T-helper 22 cell (primary cell): ENCODE measurements around the gene CDRT15L2.
"Not testable (repeated sequence)": the region's sequence is repeated elsewhere in the genome, so short reads cannot be mapped to it uniquely, and the experiment has no call there.

Experiments
- DNase-seq: peaks from one replicate; pipeline ENCODE4 v3.0.0-alpha.2; 2020; ENCODE audit warnings: low read depth

The CDRT15L2 gene

GRCh38 chr17:20579424-20579823, at the start of gene CDRT15L2:
CDRT15L2 (plus strand) TSS chr17:20579724; CDS start chr17:20579744, 20 bp downstream.
- DNase-seq: not testable (repeated sequence)

GRCh38 chr17:20530104-20530503, 49.4 kb upstream of the CDRT15L2 start:
- DNase-seq: not testable (repeated sequence)

- not testable (repeated sequence) for DNase-seq
Measured at GRCh38 chr17:20532544-20533090, 46.9 kb upstream of the CDRT15L2 start.

DNA sequence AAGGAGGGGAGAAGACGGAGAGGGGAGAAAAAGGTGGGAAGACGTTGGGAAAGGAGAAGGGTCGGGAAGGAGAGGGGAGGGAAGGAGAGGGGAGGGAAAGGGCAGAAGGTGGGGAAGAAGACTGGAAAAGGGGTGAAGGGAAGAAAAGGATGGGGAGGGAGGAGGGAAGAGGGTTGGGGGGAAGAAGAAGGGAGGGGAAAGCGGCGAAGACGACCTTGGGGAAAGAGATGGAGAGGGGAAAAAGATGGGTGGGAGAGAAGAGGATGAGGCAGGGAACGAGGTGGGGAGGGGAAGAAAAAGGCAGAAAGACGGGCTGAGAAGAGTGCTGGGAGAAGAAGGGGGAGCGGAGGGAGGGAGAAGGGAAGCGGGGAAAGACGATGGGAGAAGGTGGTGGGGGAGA, 46.3 kb upstream of the CDRT15L2 start:
- not testable (repeated sequence) for DNase-seq

DNA sequence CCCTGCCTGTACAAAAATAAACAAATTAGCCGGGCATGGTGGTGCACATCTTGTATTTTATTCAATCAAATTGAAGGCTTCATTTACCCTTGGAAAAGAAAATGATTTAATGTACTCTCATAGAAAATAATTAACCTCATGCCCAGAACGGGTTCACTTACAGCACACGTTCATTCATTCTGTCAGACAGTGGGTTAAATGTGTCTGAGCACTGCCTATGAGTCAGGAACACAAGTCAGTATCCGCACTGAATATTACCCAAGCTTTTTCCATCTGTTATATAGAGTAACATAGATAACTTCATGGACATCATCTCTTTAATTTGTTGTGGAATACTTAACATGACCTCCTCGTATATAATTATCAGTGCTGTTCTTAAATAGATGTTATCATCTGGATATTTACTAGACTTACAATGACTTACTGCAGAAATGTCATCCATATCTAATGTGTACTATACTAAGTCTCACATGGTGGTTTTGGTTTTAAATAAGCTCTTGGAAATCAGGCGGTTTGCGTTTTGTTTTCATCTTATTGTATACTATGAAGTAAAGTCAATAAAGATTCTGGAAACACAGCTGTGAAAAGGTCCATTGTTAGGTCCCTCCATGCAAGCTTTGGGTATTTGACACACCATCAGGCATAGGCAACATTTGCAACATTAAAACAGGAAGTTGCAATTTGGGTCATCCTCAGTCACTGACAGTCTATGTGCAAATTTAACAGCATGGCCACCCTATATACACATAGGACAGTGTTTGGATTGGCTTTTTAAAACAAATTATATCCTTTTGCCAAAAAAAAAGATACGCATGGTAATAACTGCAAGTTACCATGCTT, 44.6 kb upstream of the CDRT15L2 start:
- not testable (repeated sequence) for DNase-seq

DNA sequence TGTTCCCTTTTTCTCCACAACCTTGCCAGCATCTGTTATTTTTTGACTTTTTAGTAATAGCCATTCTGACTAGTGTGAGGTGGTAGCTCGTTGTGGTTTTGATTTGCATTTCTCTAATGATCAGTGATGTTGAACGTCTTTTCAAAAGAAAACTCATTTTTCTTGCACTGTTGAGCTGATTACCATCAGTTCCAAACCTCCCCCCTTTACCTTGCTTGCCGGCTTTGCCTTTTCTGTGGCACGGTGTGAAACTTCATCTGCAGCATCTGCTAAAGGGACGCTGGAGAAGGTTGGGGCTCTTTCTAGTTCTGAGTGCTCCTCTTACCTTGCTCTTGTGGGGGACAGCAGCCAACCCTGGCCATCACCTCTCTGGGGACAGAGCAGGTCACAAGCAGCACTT, 39.1 kb upstream of the CDRT15L2 start:
- DNase-seq: not testable (repeated sequence)

- DNase-seq: not testable (repeated sequence)
Measured at GRCh38 chr17:20540865-20541264, 38.7 kb upstream of the CDRT15L2 start.

GRCh38 chr17:20541853-20542546, 37.5 kb upstream of the CDRT15L2 start:
- not testable (repeated sequence) for DNase-seq

DNA sequence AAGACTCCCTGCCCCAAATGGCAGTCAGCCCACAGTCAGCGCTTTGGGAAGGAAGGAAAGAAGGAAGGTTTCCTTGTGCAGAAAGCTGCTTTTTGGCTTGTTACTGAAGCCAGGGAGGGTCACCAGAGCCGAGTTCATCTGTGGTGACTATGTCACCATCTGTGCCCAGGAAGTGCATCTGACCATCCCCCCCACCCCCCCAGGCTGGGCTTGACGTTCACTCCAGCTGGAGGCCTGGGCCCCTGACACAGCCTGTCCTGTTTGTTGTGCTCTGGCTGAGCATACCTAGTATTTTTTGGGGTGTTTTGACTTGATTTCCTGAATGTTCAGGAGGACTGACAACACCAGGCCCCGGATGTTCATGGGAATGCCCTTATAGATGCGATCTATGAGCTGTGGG, 31.6 kb upstream of the CDRT15L2 start:
- not testable (repeated sequence) for DNase-seq

- not testable (repeated sequence) for DNase-seq
Measured at GRCh38 chr17:20552920-20553319, 26.6 kb upstream of the CDRT15L2 start.

DNA sequence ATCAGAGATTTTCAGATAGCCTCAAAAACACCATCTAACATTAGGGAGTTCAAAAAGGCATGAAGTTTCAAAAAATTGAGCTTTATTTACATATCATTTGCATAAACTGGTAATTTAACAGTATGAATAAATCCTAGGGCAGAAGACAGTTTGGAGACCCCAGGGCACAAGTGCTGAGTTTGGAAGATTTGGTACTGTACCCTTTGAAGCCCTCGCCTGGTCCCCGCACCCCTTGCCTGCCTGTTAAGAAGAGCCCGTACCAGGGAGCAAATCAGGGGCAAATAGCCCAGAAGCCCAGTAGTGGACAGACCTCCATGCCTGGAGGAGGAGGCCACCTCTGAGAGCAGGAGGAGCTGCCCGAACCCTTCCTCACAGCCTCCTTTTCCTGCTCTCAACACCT, 24.8 kb upstream of the CDRT15L2 start:
- DNase-seq: not testable (repeated sequence)

- not testable (repeated sequence) for DNase-seq
Measured at GRCh38 chr17:20555135-20556010, 24.2 kb upstream of the CDRT15L2 start.

DNA sequence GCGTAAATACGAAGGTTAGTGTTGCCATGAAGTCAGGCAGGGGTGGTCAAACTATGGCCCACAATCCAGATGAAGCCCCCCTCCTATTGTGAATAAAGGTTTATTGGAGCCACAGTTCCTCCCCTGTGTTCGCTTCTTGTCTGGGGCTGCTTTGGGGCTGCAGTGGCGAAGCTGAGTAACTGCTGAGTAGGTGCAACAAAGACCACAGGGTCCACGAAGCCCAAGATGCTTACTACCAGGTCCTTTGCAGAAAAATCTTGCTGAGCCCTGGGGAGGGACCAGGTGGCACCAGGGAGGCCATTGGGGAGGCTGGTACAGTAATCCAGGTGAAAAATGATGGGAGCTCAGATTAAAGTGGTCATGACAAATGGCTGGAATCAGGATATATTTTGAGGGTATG, 21.4 kb upstream of the CDRT15L2 start:
- DNase-seq: not testable (repeated sequence)

- DNase-seq: not testable (repeated sequence)
Measured at GRCh38 chr17:20559018-20559417, 20.5 kb upstream of the CDRT15L2 start.

- DNase-seq: no peak
Measured at GRCh38 chr17:20562587-20562986, 16.9 kb upstream of the CDRT15L2 start.

DNA sequence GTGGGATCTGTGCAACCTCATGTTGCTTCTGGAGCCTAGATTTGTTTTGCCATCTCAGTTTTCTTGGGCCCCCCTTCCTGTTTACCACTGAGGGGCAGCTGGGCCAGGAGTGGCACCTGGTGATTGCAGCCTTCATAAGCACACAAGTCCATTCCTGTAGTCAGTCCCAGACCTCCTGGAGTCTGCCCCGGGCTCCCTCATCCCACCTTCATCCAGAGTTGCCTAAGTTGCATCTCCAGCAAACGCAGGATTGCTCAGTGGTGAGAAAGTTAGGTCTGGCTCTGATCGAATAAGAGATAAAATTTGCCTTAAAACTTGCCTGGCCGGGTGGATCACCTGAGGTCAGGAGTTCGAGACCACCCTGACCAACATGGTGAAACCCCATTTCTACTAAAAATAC, 14.3 kb upstream of the CDRT15L2 start:
- not testable (repeated sequence) for DNase-seq

DNA sequence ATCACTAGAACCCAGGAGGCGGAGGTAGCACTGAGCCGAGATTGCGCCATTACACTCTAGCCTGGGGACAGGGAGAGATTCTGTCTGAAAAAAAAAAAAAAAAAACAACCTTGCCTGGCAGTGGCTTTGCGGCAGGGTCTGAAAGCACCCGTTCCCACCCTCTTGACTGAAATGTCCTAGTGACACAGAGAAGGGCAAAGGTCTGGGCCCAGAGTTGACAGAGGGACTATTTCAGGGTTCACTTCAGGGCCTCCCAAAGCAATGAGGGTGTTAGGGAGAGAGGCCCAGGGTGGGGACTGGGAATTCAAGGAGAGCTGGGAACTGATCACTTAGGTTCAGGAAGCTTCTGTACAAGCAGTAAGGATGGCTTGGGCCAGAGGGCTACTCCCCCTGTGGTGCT, 13.8 kb upstream of the CDRT15L2 start:
- no peak for DNase-seq

GRCh38 chr17:20566736-20567135, 12.8 kb upstream of the CDRT15L2 start:
- DNase-seq: not testable (repeated sequence)

DNA sequence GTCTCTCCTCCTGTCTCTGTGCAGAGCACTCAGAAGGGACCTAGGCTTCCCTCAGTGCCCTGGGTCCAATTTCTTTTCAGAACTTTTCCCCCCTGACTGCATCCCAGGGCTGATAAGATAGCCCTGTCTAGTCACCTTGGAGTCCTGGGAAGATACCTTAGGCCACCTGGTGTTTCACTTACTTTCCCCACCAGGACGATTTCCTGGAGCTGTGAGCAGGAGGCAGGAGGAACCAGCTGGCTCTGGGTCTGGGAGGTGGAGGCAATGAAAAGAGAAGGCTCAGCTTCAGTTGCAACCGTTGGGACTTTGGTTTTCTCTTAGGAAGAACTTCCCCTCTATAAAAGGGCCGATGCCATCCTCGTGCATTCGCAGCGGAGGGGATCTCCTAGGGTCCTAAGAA, 12.1 kb upstream of the CDRT15L2 start:
- DNase-seq: not testable (repeated sequence)

- not testable (repeated sequence) for DNase-seq
Measured at GRCh38 chr17:20568604-20569003, 10.9 kb upstream of the CDRT15L2 start.

DNA sequence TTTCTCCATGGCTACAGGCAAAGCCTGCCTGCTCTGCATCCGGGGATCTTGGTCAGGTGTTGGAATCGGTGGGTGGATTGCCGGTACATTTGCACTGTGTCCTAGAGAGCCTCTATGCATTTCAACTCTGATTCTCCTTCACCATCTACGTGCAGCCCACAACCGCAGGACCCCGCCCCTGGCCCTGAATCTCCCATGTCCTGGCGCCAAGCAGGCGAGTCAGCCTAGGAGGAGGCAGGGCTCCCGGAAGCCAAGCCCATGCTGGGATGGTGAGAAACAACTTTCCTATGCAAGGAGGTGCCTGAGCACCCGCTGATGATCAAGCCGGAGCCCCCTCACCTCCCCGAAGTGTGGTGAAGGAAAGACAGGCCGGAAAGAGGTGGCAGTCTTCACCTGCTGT, 7.9 kb upstream of the CDRT15L2 start:
- not testable (repeated sequence) for DNase-seq

DNA sequence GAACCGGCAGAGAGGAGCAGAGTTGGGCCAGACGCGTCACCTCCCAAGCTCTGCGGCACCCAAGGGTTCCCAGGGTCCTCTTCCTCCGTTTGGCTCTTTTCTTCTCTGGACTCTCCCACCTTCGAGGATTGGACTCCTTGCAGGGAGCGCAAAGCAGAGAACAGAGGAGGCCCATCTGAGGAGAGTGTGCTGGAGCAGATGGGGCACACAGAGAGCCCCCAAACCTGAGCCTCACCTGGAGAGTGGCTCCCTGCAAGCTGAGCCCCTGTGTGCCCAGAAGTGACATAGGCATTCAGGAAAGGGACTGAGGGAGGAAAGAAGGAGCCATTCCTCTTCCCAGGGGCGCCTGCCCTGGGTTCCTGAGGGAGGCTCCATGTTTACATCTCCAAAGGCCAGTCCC, 6.3 kb upstream of the CDRT15L2 start:
- DNase-seq: not testable (repeated sequence)
